Peyer's patch (tissue), 4 donors: Measurements from ENCODE around the gene RPS6KA6.

Source experiments
- CTCF ChIP-seq, 6 experiments: fragments of 450-650 bp in 4 of 6; fragments of 200-600 bp in 2 of 6; sonication (generic) in 1 of 6; IDR thresholded peaks; one replicate each; pipeline ENCODE4 v1.5.1; 2017 to 2019; ENCODE audit warnings: antibody characterized with exemption in 6 of 6, mild to moderate bottlenecking in 3 of 6, moderate library complexity in 1 of 6
- POLR2A ChIP-seq, 2 donors: fragments of 450-650 bp; IDR thresholded peaks; one replicate each; pipeline ENCODE4 v1.5.1; 2017; ENCODE audit warnings: antibody characterized with exemption in 2 of 2, mild to moderate bottlenecking in 2 of 2, moderate library complexity in 2 of 2

- no peak for TF ChIP-seq POLR2A (IDR thresholded peaks at IDR 0.05)
- TF ChIP-seq CTCF (IDR thresholded peaks at IDR 0.05): no peak
Measured at GRCh38 chrX:84192006-84192405, 4.0 kb upstream of the RPS6KA6 start.
